ENCODE data around the gene DSCAML1.

The DSCAML1 gene

GRCh38 chr11:117535201-117535849 lies 261.7 kb downstream of the DSCAML1 start:
- Histone ChIP-seq H3K79me2 (ENCODE audit: insufficient read depth, low read length) (no peaks in the 10 kb centered on the region), H3K27ac (ENCODE audit: low read depth, low read length, poor library complexity, severe bottlenecking) (no peak overlapping the region), H3K4me2 (ENCODE audit: low read length) (no peak overlapping the region), H3K9ac (ENCODE audit: low read length) (no peak overlapping the region), H3K4me1 (ENCODE audit: insufficient read depth, low read length, severe bottlenecking) (no peaks in the 10 kb centered on the region), H4K20me1 (ENCODE audit: insufficient read depth, low read length) (no peaks in the 10 kb centered on the region), H3K36me3 (ENCODE audit: insufficient read depth, low read length) (no peaks in the 10 kb centered on the region), H3K4me3 (ENCODE audit: low read depth, low read length, poor library complexity, severe bottlenecking) (no peak overlapping the region), H2AFZ (ENCODE audit: low read length) (no peak overlapping the region), H3F3A (ENCODE audit: insufficient read depth, low read length) (no peaks in the 10 kb centered on the region), H3K9me2 (ENCODE audit: low read depth, low read length) (no peaks in the 10 kb centered on the region), H3K9me3 (ENCODE audit: low read length) (no peaks in the 10 kb centered on the region), H3K27me3 (ENCODE audit: insufficient read depth, low read length) (no peaks in the 10 kb centered on the region)
- TF ChIP-seq CTCF (IDR thresholded peaks at IDR 0.05; ENCODE audit: low read length), result no peak
- TF ChIP-seq EZH2 (IDR thresholded peaks at IDR 0.05; ENCODE audit: borderline replicate concordance, low read length), result no peak

GRCh38 chr11:117532568-117532967 lies 264.4 kb downstream of the DSCAML1 start:
- H3K36me3 ChIP-seq (ENCODE audit: insufficient read depth, low read length), result no peaks in the 10 kb centered on the region
- H3K27me3 ChIP-seq (ENCODE audit: insufficient read depth, low read length), result no peaks in the 10 kb centered on the region
- no peaks in the 10 kb centered on the region for H3K9me3 ChIP-seq (ENCODE audit: low read length)
- H3K9me2 ChIP-seq (ENCODE audit: low read depth, low read length), result no peaks in the 10 kb centered on the region
- H3K79me2 ChIP-seq (ENCODE audit: insufficient read depth, low read length), result no peaks in the 10 kb centered on the region
- no peak overlapping the region for H3K4me2 ChIP-seq (ENCODE audit: low read length)
- H3K27ac ChIP-seq (ENCODE audit: low read depth, low read length, poor library complexity, severe bottlenecking), result no peak overlapping the region
- no peak overlapping the region for H3K4me3 ChIP-seq (ENCODE audit: low read depth, low read length, poor library complexity, severe bottlenecking)
- H3F3A ChIP-seq (ENCODE audit: insufficient read depth, low read length), result no peaks in the 10 kb centered on the region
- no peak for TF ChIP-seq CTCF (IDR thresholded peaks at IDR 0.05; ENCODE audit: low read length)
- no peak for TF ChIP-seq EZH2 (IDR thresholded peaks at IDR 0.05; ENCODE audit: borderline replicate concordance, low read length)
- H3K4me1 ChIP-seq (ENCODE audit: insufficient read depth, low read length, severe bottlenecking), result no peaks in the 10 kb centered on the region
- H2AFZ ChIP-seq (ENCODE audit: low read length), result no peak overlapping the region
- no peaks in the 10 kb centered on the region for H4K20me1 ChIP-seq (ENCODE audit: insufficient read depth, low read length)
- no peak overlapping the region for H3K9ac ChIP-seq (ENCODE audit: low read length)

- Histone ChIP-seq H3K9me2 (ENCODE audit: low read depth, low read length) (no peaks in the 10 kb centered on the region), H3K9me3 (ENCODE audit: low read length) (no peaks in the 10 kb centered on the region), H3K4me1 (ENCODE audit: insufficient read depth, low read length, severe bottlenecking) (no peaks in the 10 kb centered on the region), H3K27me3 (ENCODE audit: insufficient read depth, low read length) (no peaks in the 10 kb centered on the region), H3K27ac (ENCODE audit: low read depth, low read length, poor library complexity, severe bottlenecking) (no peak overlapping the region), H2AFZ (ENCODE audit: low read length) (no peak overlapping the region), H3K79me2 (ENCODE audit: insufficient read depth, low read length) (no peaks in the 10 kb centered on the region), H3K4me2 (ENCODE audit: low read length) (no peak overlapping the region), H3K4me3 (ENCODE audit: low read depth, low read length, poor library complexity, severe bottlenecking) (no peak overlapping the region), H3K36me3 (ENCODE audit: insufficient read depth, low read length) (no peaks in the 10 kb centered on the region), H3F3A (ENCODE audit: insufficient read depth, low read length) (no peaks in the 10 kb centered on the region), H4K20me1 (ENCODE audit: insufficient read depth, low read length) (no peaks in the 10 kb centered on the region), H3K9ac (ENCODE audit: low read length) (no peak overlapping the region)
- no peak for TF ChIP-seq EZH2 (IDR thresholded peaks at IDR 0.05; ENCODE audit: borderline replicate concordance, low read length)
These were observed 267.2 kb downstream of the DSCAML1 start for GRCh38 chr11:117529816-117530215.

All from OCI-LY1 (cell line).